Keratinocyte (primary cell): Measurements from ENCODE around the gene ANGPTL2.

ENCODE experiments used
- CTCF ChIP-seq, 3 experiments: IDR thresholded peaks in 1 of 3; conservative IDR thresholded peaks in 1 of 3; optimal IDR thresholded peaks in 1 of 3; 2 replicates in 2 of 3; 3 replicates in 1 of 3; pipeline versions ENCODE3 to v1.5.1; 2011; ENCODE audit warnings: low read length in 3 of 3, mild to moderate bottlenecking in 3 of 3, moderate library complexity in 2 of 3, control low read depth in 1 of 3, inconsistent platforms in 1 of 3; ENCODE audit not compliant: insufficient read depth in 2 of 3; ENCODE audit errors: extremely low read depth in 1 of 3
- EZH2 ChIP-seq: IDR thresholded peaks from one replicate; pipeline ENCODE4 v1.6.1; 2012; ENCODE audit warnings: inconsistent platforms, mild to moderate bottlenecking, low read length, moderate library complexity

- no peak for TF ChIP-seq CTCF (optimal IDR thresholded peaks at IDR 0.05 in 1 of 3, IDR thresholded peaks at IDR 0.05 in 1 of 3, conservative IDR thresholded peaks at IDR 0.05 in 1 of 3; ENCODE audit: extremely low read depth in 1 of 3, insufficient read depth in 2 of 3, low read length in 3 of 3)
- no peak for TF ChIP-seq EZH2
These were observed 17.3 kb upstream of the ANGPTL2 start for GRCh38 chr9:127139775-127140174.
